Measurements from ENCODE around the gene EPM2AIP1.
A peak's percentile ranks its signal among the peaks of the same experiment; 100 is the strongest.
"Not testable (repeated sequence)": the region's sequence is repeated elsewhere in the genome, so short reads cannot be mapped to it uniquely, and the experiment has no call there.

EPM2AIP1 gene

GRCh38 chr3:36992806-36993325, at the start of gene EPM2AIP1:
Gene EPM2AIP1 (minus strand): TSS chr3:36993131. CDS start chr3:36993077, 54 bp downstream.
- Histone ChIP-seq H3K27ac (ENCODE audit: low read length) (peak within 1 kb of the TSS; percentile 90), H3K36me3 (ENCODE audit: control insufficient read depth, low read depth, low read length) (peaks cover 38% of the 10 kb centered on the region), H3K4me3 (ENCODE audit: low read length) (peak within 1 kb of the TSS; percentile 98), H3K9ac (ENCODE audit: low read length) (peak within 1 kb of the TSS; percentile 92), H3K27me3 (ENCODE audit: control insufficient read depth, insufficient read depth, low read length) (no peaks in the 10 kb centered on the region), H3K9me3 (ENCODE audit: control insufficient read depth, low read depth, low read length) (no peaks in the 10 kb centered on the region), H3K4me1 (ENCODE audit: control insufficient read depth, low read depth, low read length) (peaks cover 25% of the 10 kb centered on the region)

DNA sequence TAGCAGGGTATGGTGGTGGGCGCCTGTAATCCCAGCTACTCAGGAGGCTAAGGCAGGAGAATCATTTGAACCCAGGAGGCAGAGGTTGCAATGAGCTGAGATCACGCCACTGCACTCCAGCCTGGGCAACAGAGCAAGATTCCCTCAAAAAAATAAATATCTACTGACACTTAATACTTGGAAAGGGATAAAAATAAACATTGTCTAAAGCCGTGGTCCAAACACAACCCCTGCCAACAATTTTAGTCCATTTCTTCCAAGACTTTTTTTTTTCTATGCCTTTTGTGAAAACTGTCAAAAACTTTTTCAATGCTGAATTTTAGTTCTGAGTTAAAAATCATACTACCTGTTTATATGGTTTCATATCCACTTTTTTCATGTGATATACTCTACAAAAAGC, 49.8 kb upstream of the EPM2AIP1 start:
- not testable (repeated sequence) for H3K9ac ChIP-seq (ENCODE audit: low read length); H3K9me3 ChIP-seq (ENCODE audit: control insufficient read depth, low read depth, low read length); H3K27me3 ChIP-seq (ENCODE audit: control insufficient read depth, insufficient read depth, low read length); H3K4me3 ChIP-seq (ENCODE audit: low read length); H3K4me1 ChIP-seq (ENCODE audit: control insufficient read depth, low read depth, low read length); H3K27ac ChIP-seq (ENCODE audit: low read length)
- H3K36me3 ChIP-seq (ENCODE audit: control insufficient read depth, low read depth, low read length) = peaks cover 36% of the 10 kb centered on the region

GRCh38 chr3:37041546-37042195, 48.7 kb upstream of the EPM2AIP1 start:
- no peaks in the 10 kb centered on the region for H3K4me1 ChIP-seq (ENCODE audit: control insufficient read depth, low read depth, low read length)
- no peaks in the 10 kb centered on the region for H3K27me3 ChIP-seq (ENCODE audit: control insufficient read depth, insufficient read depth, low read length)
- H3K36me3 ChIP-seq (ENCODE audit: control insufficient read depth, low read depth, low read length) = peaks cover 35% of the 10 kb centered on the region
- H3K9me3 ChIP-seq (ENCODE audit: control insufficient read depth, low read depth, low read length) = no peaks in the 10 kb centered on the region
- no peak overlapping the region for H3K27ac ChIP-seq (ENCODE audit: low read length)
- H3K9ac ChIP-seq (ENCODE audit: low read length) = no peak overlapping the region
- no peak overlapping the region for H3K4me3 ChIP-seq (ENCODE audit: low read length)

GRCh38 chr3:37040231-37040630, 47.3 kb upstream of the EPM2AIP1 start:
- H3K27me3 ChIP-seq (ENCODE audit: control insufficient read depth, insufficient read depth, low read length) = no peaks in the 10 kb centered on the region
- no peaks in the 10 kb centered on the region for H3K4me1 ChIP-seq (ENCODE audit: control insufficient read depth, low read depth, low read length)
- peaks cover 36% of the 10 kb centered on the region for H3K36me3 ChIP-seq (ENCODE audit: control insufficient read depth, low read depth, low read length)
- no peak overlapping the region for H3K27ac ChIP-seq (ENCODE audit: low read length)
- no peaks in the 10 kb centered on the region for H3K9me3 ChIP-seq (ENCODE audit: control insufficient read depth, low read depth, low read length)
- no peak overlapping the region for H3K9ac ChIP-seq (ENCODE audit: low read length)
- H3K4me3 ChIP-seq (ENCODE audit: low read length) = no peak overlapping the region

DNA sequence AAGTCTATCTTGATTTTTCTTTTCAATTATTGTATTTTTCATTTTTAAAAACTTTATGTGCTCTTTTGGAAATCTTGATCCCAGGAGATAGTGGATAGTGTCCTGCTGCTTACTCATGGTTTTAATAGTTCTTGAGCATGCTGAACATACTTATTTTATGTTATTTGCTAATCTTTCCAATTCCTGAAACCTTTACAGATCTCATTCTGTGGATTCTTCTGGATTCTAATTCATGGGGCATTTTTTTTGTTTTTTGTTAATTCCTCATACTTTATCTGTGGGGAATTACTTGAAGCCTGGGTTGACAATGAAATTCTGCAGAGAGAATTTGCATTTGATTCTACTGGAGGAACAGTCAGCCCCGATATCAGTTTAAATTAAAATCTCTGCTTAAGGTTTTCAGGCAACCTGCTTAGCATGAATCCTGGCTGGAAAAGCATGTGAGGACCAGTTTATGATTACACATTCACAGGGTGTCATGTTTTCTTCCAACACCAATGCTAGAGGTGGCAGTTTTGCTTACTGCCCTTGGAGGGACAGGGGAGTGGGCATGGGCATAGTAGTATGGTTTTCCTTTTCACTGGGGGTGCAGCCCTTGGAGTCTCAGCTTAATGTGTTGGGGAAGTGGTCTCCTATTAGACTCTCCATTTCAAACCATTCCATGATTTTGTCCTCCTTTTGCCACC, 46.4 kb upstream of the EPM2AIP1 start:
- Histone ChIP-seq H3K4me1 (ENCODE audit: control insufficient read depth, low read depth, low read length) (no peaks in the 10 kb centered on the region), H3K27me3 (ENCODE audit: control insufficient read depth, insufficient read depth, low read length) (no peaks in the 10 kb centered on the region), H3K4me3 (ENCODE audit: low read length) (no peak overlapping the region), H3K27ac (ENCODE audit: low read length) (no peak overlapping the region), H3K36me3 (ENCODE audit: control insufficient read depth, low read depth, low read length) (peaks cover 38% of the 10 kb centered on the region), H3K9me3 (ENCODE audit: control insufficient read depth, low read depth, low read length) (no peaks in the 10 kb centered on the region), H3K9ac (ENCODE audit: low read length) (no peak overlapping the region)

GRCh38 chr3:37037352-37037751, 44.4 kb upstream of the EPM2AIP1 start:
- Histone ChIP-seq H3K9me3 (ENCODE audit: control insufficient read depth, low read depth, low read length) (no peaks in the 10 kb centered on the region), H3K27me3 (ENCODE audit: control insufficient read depth, insufficient read depth, low read length) (no peaks in the 10 kb centered on the region), H3K27ac (ENCODE audit: low read length) (no peak overlapping the region), H3K36me3 (ENCODE audit: control insufficient read depth, low read depth, low read length) (peaks cover 47% of the 10 kb centered on the region), H3K4me1 (ENCODE audit: control insufficient read depth, low read depth, low read length) (no peaks in the 10 kb centered on the region), H3K4me3 (ENCODE audit: low read length) (no peak overlapping the region), H3K9ac (ENCODE audit: low read length) (no peak overlapping the region)

DNA sequence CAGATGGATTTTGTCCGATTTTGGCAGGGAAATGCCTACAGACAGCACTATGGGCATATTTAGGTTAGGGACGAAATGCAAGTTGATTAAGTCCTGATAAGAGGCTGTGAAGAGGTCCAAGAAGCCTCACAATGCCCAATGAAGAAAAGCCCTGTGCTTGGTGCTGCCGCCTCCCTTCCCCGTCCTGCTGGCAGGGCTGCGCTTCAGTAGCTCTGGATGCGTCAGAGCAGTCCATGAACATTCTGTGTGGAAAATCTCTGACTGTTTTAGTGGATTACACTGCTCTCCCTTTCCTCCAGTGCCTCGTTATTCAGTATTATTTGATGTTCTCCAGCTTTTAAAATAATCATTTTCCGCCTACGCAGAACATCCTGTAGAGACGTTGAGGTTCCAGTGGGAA, 40.0 kb upstream of the EPM2AIP1 start:
- H3K9ac ChIP-seq (ENCODE audit: low read length) = no peak overlapping the region
- H3K4me1 ChIP-seq (ENCODE audit: control insufficient read depth, low read depth, low read length) = no peaks in the 10 kb centered on the region
- peaks cover 53% of the 10 kb centered on the region for H3K36me3 ChIP-seq (ENCODE audit: control insufficient read depth, low read depth, low read length)

GRCh38 chr3:37031096-37031682, 38.3 kb upstream of the EPM2AIP1 start:
- no peaks in the 10 kb centered on the region for H3K9me3 ChIP-seq (ENCODE audit: control insufficient read depth, low read depth, low read length)
- no peaks in the 10 kb centered on the region for H3K27me3 ChIP-seq (ENCODE audit: control insufficient read depth, insufficient read depth, low read length)
- H3K9ac ChIP-seq (ENCODE audit: low read length) = no peak overlapping the region
- H3K4me1 ChIP-seq (ENCODE audit: control insufficient read depth, low read depth, low read length) = no peaks in the 10 kb centered on the region
- no peak overlapping the region for H3K27ac ChIP-seq (ENCODE audit: low read length)
- H3K4me3 ChIP-seq (ENCODE audit: low read length) = no peak overlapping the region
- peaks cover 51% of the 10 kb centered on the region for H3K36me3 ChIP-seq (ENCODE audit: control insufficient read depth, low read depth, low read length)

More for the DNA sequence above, 40.0 kb upstream of the EPM2AIP1 start:
- no peaks in the 10 kb centered on the region for H3K9me3 ChIP-seq (ENCODE audit: control insufficient read depth, low read depth, low read length)
- no peaks in the 10 kb centered on the region for H3K27me3 ChIP-seq (ENCODE audit: control insufficient read depth, insufficient read depth, low read length)
- H3K4me3 ChIP-seq (ENCODE audit: low read length) = no peak overlapping the region
- H3K27ac ChIP-seq (ENCODE audit: low read length) = no peak overlapping the region

DNA sequence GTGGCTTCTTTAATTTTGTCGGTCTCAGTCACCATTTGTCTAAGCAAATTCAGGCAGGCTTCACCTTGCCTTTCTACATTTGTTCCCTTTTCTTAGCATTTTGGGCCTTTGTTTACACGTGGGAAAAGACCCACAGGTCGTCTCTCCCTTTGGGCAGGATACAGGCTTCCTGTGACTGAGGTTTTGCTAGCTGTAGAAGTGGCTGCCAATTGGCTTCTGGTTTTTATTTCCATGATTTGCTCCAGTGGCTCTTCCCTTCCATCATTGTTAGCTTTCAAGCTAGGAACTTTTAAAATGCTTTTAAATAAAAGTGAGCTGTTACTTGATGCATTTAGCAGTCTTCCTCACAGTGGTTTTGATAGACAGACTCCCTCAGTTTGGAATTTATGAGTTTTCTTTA, 37.7 kb upstream of the EPM2AIP1 start:
- H3K36me3 ChIP-seq (ENCODE audit: control insufficient read depth, low read depth, low read length) = peaks cover 57% of the 10 kb centered on the region
- no peak overlapping the region for H3K9ac ChIP-seq (ENCODE audit: low read length)

GRCh38 chr3:37029516-37030163, 36.7 kb upstream of the EPM2AIP1 start:
- no peaks in the 10 kb centered on the region for H3K9me3 ChIP-seq (ENCODE audit: control insufficient read depth, low read depth, low read length)
- H3K9ac ChIP-seq (ENCODE audit: low read length) = no peak overlapping the region
- H3K4me1 ChIP-seq (ENCODE audit: control insufficient read depth, low read depth, low read length) = no peaks in the 10 kb centered on the region
- no peak overlapping the region for H3K27ac ChIP-seq (ENCODE audit: low read length)
- H3K36me3 ChIP-seq (ENCODE audit: control insufficient read depth, low read depth, low read length) = peaks cover 57% of the 10 kb centered on the region
- H3K4me3 ChIP-seq (ENCODE audit: low read length) = no peak overlapping the region
- no peaks in the 10 kb centered on the region for H3K27me3 ChIP-seq (ENCODE audit: control insufficient read depth, insufficient read depth, low read length)

More for the DNA sequence above, 37.7 kb upstream of the EPM2AIP1 start:
- Histone ChIP-seq H3K4me1 (ENCODE audit: control insufficient read depth, low read depth, low read length) (no peaks in the 10 kb centered on the region), H3K4me3 (ENCODE audit: low read length) (no peak overlapping the region), H3K9me3 (ENCODE audit: control insufficient read depth, low read depth, low read length) (no peaks in the 10 kb centered on the region), H3K27me3 (ENCODE audit: control insufficient read depth, insufficient read depth, low read length) (no peaks in the 10 kb centered on the region), H3K27ac (ENCODE audit: low read length) (no peak overlapping the region)

DNA sequence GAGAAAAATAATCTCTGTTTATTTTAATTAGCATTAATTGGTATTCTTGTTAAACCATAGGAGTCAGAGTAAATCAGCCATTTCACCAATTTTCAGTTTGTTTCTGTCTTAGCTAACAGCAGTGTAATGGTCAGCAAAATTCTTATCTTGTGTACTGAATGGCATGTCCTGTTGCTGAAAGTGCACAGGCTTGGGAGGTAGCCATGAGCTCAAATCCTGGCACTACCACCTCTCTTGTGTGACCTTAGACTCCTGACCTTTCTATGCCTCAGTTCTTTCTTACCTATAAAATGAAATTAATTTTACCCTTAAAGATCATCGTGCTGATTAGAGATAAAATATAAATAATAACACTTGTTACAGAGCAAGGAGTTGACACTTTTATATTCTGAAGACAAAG, 36.2 kb upstream of the EPM2AIP1 start:
- Histone ChIP-seq H3K27ac (ENCODE audit: low read length) (no peak overlapping the region), H3K9me3 (ENCODE audit: control insufficient read depth, low read depth, low read length) (no peaks in the 10 kb centered on the region), H3K9ac (ENCODE audit: low read length) (no peak overlapping the region), H3K36me3 (ENCODE audit: control insufficient read depth, low read depth, low read length) (peaks cover 61% of the 10 kb centered on the region), H3K4me3 (ENCODE audit: low read length) (no peak overlapping the region), H3K4me1 (ENCODE audit: control insufficient read depth, low read depth, low read length) (no peaks in the 10 kb centered on the region), H3K27me3 (ENCODE audit: control insufficient read depth, insufficient read depth, low read length) (no peaks in the 10 kb centered on the region)
